ENCODE measurements around the gene PGM2.
"Not testable (repeated sequence)": the region's sequence is repeated elsewhere in the genome, so short reads cannot be mapped to it uniquely, and the experiment has no call there.

Gene PGM2

GRCh38 chr4:37826295-37827029, at the start of gene PGM2:
Gene PGM2 (plus strand): TSS chr4:37826686. CDS start chr4:37826733, 47 bp downstream.
- peak; percentile 60 for DNase-seq (ENCODE audit: low spot score)

- DNase-seq (ENCODE audit: low spot score), result no peak
Measured at GRCh38 chr4:37779896-37780295, 46.6 kb upstream of the PGM2 start.

- DNase-seq (ENCODE audit: low spot score), result no peak
Measured at GRCh38 chr4:37780444-37781130, 45.9 kb upstream of the PGM2 start.

GRCh38 chr4:37781131-37781455, 45.4 kb upstream of the PGM2 start:
- DNase-seq (ENCODE audit: low spot score), result no peak

- not testable (repeated sequence) for DNase-seq (ENCODE audit: low spot score)
Measured at GRCh38 chr4:37786267-37786666, 40.2 kb upstream of the PGM2 start.

- not testable (repeated sequence) for DNase-seq (ENCODE audit: low spot score)
Measured at GRCh38 chr4:37787883-37788460, 38.5 kb upstream of the PGM2 start.

- no peak for DNase-seq (ENCODE audit: low spot score)
Measured at GRCh38 chr4:37788819-37789218, 37.7 kb upstream of the PGM2 start.

- no peak for DNase-seq (ENCODE audit: low spot score)
Measured at GRCh38 chr4:37792241-37792640, 34.2 kb upstream of the PGM2 start.

- DNase-seq (ENCODE audit: low spot score), result peak; percentile 34
Measured at GRCh38 chr4:37793562-37793961, 32.9 kb upstream of the PGM2 start.

GRCh38 chr4:37794056-37794455, 32.4 kb upstream of the PGM2 start:
- no peak for DNase-seq (ENCODE audit: low spot score)

- no peak for DNase-seq (ENCODE audit: low spot score)
Measured at GRCh38 chr4:37795581-37796195, 30.8 kb upstream of the PGM2 start.

- no peak for DNase-seq (ENCODE audit: low spot score)
Measured at GRCh38 chr4:37797374-37797773, 29.1 kb upstream of the PGM2 start.

GRCh38 chr4:37797923-37798322, 28.6 kb upstream of the PGM2 start:
- no peak for DNase-seq (ENCODE audit: low spot score)

- no peak for DNase-seq (ENCODE audit: low spot score)
Measured at GRCh38 chr4:37798616-37799015, 27.9 kb upstream of the PGM2 start.

GRCh38 chr4:37799941-37800554, 26.4 kb upstream of the PGM2 start:
- no peak for DNase-seq (ENCODE audit: low spot score)

GRCh38 chr4:37802068-37802666, 24.3 kb upstream of the PGM2 start:
- DNase-seq (ENCODE audit: low spot score), result peak; percentile 84

GRCh38 chr4:37803348-37803973, 23.0 kb upstream of the PGM2 start:
- DNase-seq (ENCODE audit: low spot score), result peak; percentile 58

- no peak for DNase-seq (ENCODE audit: low spot score)
Measured at GRCh38 chr4:37805091-37805490, 21.4 kb upstream of the PGM2 start.

- DNase-seq (ENCODE audit: low spot score), result peak; percentile 40
Measured at GRCh38 chr4:37812713-37813112, 13.8 kb upstream of the PGM2 start.

GRCh38 chr4:37815591-37815990, 10.9 kb upstream of the PGM2 start:
- DNase-seq (ENCODE audit: low spot score), result no peak

GRCh38 chr4:37816006-37816405, 10.5 kb upstream of the PGM2 start:
- no peak for DNase-seq (ENCODE audit: low spot score)

GRCh38 chr4:37816719-37817118, 9.8 kb upstream of the PGM2 start:
- no peak for DNase-seq (ENCODE audit: low spot score)

Measured in SW480 (cell line).